Ovary (tissue), 9 donors: ENCODE results near the gene SLC2A1. TPM values are rescaled to one million over a fixed set of nuclear protein-coding genes. Genes with fewer than 3 reads are reported as not detected.

Experiments used
- DNase-seq, 5 donors: peaks; one replicate each; pipeline ENCODE4 v3.0.0-alpha.2; 2019 to 2020
- H3K27ac ChIP-seq, 2 donors: fragments of 200-600 bp; one replicate each; pipeline versions ENCODE4 v1.5.1 to v1.8.0; 2019 to 2022
- H3K27me3 ChIP-seq: fragments of 200-600 bp; one replicate; pipeline ENCODE4 v1.8.0; 2022
- H3K36me3 ChIP-seq: fragments of 200-600 bp; sonication (generic); one replicate; pipeline ENCODE4 v1.5.1; 2019
- H3K4me1 ChIP-seq: one replicate; pipeline ENCODE4 v1.8.1; 2013; ENCODE audit warnings: mild to moderate bottlenecking, moderate library complexity; ENCODE audit not compliant: insufficient read depth
- H3K4me3 ChIP-seq: fragments of 200-600 bp; sonication (generic); one replicate; pipeline ENCODE4 v1.5.1; 2017
- H3K9me3 ChIP-seq, 2 donors: fragments of 200-600 bp in 1 of 2; sonication (generic) in 1 of 2; one replicate each; pipeline versions ENCODE4 v1.5.1 to v1.8.1; 2013 to 2019; ENCODE audit warnings: mild to moderate bottlenecking in 1 of 2, moderate library complexity in 1 of 2
- CTCF ChIP-seq, 3 donors: fragments of 450-650 bp in 2 of 3; fragments of 200-600 bp in 1 of 3; IDR thresholded peaks; one replicate each; pipeline versions ENCODE4 v1.5.1 to v1.8.0; 2016 to 2022; ENCODE audit warnings: antibody characterized with exemption in 3 of 3, mild to moderate bottlenecking in 1 of 3
- EP300 ChIP-seq: sonication (generic); formaldehyde crosslinking; IDR thresholded peaks from one replicate; pipeline ENCODE4 v1.6.1; 2017; ENCODE audit warnings: antibody characterized with exemption
- POLR2A ChIP-seq: fragments of 450-650 bp; IDR thresholded peaks from one replicate; pipeline ENCODE4 v1.6.1; 2017; ENCODE audit warnings: antibody characterized with exemption, mild to moderate bottlenecking, moderate library complexity
- WGBS, 3 donors: extraction: QIAGEN DNeasy Blood & Tissue Kit in 1 of 3; methylation state at CpG; one replicate each; pipeline versions ENCODE4 v1.1.5 to v1.1.7; 2013 to 2017; 5-methylcytosine and 5-hydroxymethylcytosine counted together
- intact Hi-C, 4 donors: fragments of 100-400 bp; cut with DNase I; formaldehyde crosslinking; loops; one replicate each; pipeline versions ENCODE4 v1.11.0 to v1.15.1; 2022 to 2023
- polyA plus RNA-seq, 2 donors: library from polyadenylated mRNA; stranded (reverse); fragments of 200-250 nt in 1 of 2; fragments of 350-450 nt in 1 of 2; fragmentation: Illumina TruSeq in 1 of 2; extraction: RNeasy Lipid Tissue Mini Kit (QIAGEN cat#74804) in 1 of 2; gene quantifications; one replicate each; pipeline ENCODE4 v1.2.3, GENCODE V29; 2013 to 2014
- total RNA-seq, 7 donors: library from RNA; depleted of rRNA in 2 of 7; stranded (reverse); fragments of >200 nt in 2 of 7; fragmentation: NEBNext Ultra II Directional in 3 of 7; extraction: Animal tissue kit (Norgen Biotek cat#: 25700) in 3 of 7; gene quantifications; one replicate each; pipeline versions ENCODE4 v1.1.0 to v1.2.4, GENCODE V29; 2016 to 2023
- donor health status: DM: no; HTN: no; CAD: no; lungs with moderate emphysema.
- donor health status: DM: no; HTN: no; CAD: no.
- donor health status: Bipolar disorder and iron deficiency.
- donor health status: DM: yes; HTN: yes; CAD: no.
- donor health status: DM: no; HTN: no; CAD: no.
- donor health status: DM: yes; HTN: yes; CAD: no.

The SLC2A1 gene
- total and polyA plus RNA-seq, 9 donors: 10.3 to 65.4 (median 19.2) TPM

GRCh38 chr1:42933610-42934491 is 24.8 kb downstream of the SLC2A1 start:
- H3K27ac ChIP-seq: no peak overlapping the region
- peak in 1 of 5 donors; percentile 5 for DNase-seq

GRCh38 chr1:42933060-42933586 is 25.5 kb downstream of the SLC2A1 start:
- Histone ChIP-seq H3K4me3 (no peak overlapping the region), H3K27ac (no peak overlapping the region), H3K9me3 (no peaks in the 10 kb centered on the region), H3K27me3 (no peaks in the 10 kb centered on the region), H3K4me1 (peaks cover 13% of the 10 kb centered on the region), H3K36me3 (no peaks in the 10 kb centered on the region)
- 94 to 98% (median 96%) methylated on average over 5 of the region's 5 CpGs for WGBS, 3 donors
- peak in 1 of 5 donors; percentile 2 for DNase-seq
- TF ChIP-seq EP300 (no peak), CTCF (IDR thresholded peaks at IDR 0.05) (no peak), POLR2A (no peak)
- intact Hi-C loops: no loop called here

More at GRCh38 chr1:42933610-42934491, 24.8 kb downstream of the SLC2A1 start:
- WGBS, 3 donors: 86 to 92% (median 89%) methylated on average over 9 of the region's 9 CpGs
- Histone ChIP-seq H3K9me3 (no peaks in the 10 kb centered on the region), H3K4me1 (peaks cover 13% of the 10 kb centered on the region), H3K4me3 (no peak overlapping the region), H3K27me3 (no peaks in the 10 kb centered on the region), H3K36me3 (no peaks in the 10 kb centered on the region)
- TF ChIP-seq EP300 (no peak), CTCF (IDR thresholded peaks at IDR 0.05) (no peak), POLR2A (no peak)
- intact Hi-C loops: no loop called here

GRCh38 chr1:42932442-42932941 is 26.2 kb downstream of the SLC2A1 start:
- H3K27me3 ChIP-seq: no peaks in the 10 kb centered on the region
- H3K36me3 ChIP-seq: no peaks in the 10 kb centered on the region
- intact Hi-C loops: no loop called here
- H3K4me3 ChIP-seq: no peak overlapping the region
- peak in 1 of 5 donors; percentile 8 for DNase-seq
- TF ChIP-seq POLR2A (no peak), CTCF (IDR thresholded peaks at IDR 0.05) (no peak), EP300 (no peak)
- 89 to 93% (median 92%) methylated on average over 5 of the region's 5 CpGs for WGBS, 3 donors
- H3K4me1 ChIP-seq: peaks cover 13% of the 10 kb centered on the region
- H3K27ac ChIP-seq: no peak overlapping the region
- H3K9me3 ChIP-seq: no peaks in the 10 kb centered on the region

GRCh38 chr1:42931911-42932422 is 26.7 kb downstream of the SLC2A1 start:
- intact Hi-C loops: no loop called here
- Histone ChIP-seq H3K36me3 (no peaks in the 10 kb centered on the region), H3K9me3 (no peaks in the 10 kb centered on the region), H3K27me3 (no peaks in the 10 kb centered on the region), H3K4me3 (no peak overlapping the region), H3K27ac (no peak overlapping the region), H3K4me1 (peaks cover 11% of the 10 kb centered on the region)
- TF ChIP-seq POLR2A (no peak), CTCF (IDR thresholded peaks at IDR 0.05) (no peak), EP300 (no peak)
- peak in 1 of 5 donors; percentile 18 for DNase-seq
- WGBS, 3 donors: 64 to 68% (median 65%) methylated on average over 11 of the region's 11 CpGs
